Measurements from ENCODE around the gene AKR1C3.
"Not testable (repeated sequence)": the region's sequence is repeated elsewhere in the genome, so short reads cannot be mapped to it uniquely, and the experiment has no call there.

The AKR1C3 gene

GRCh38 chr10:5089865-5090264 is 4.3 kb upstream of the AKR1C3 start:
- DNase-seq, result peak; percentile 2

GRCh38 chr10:5090551-5090950 is 3.7 kb upstream of the AKR1C3 start:
- no peak for DNase-seq

GRCh38 chr10:5091196-5091595 is 3.0 kb upstream of the AKR1C3 start:
- no peak for DNase-seq

GRCh38 chr10:5092375-5092774 is 1.8 kb upstream of the AKR1C3 start:
- DNase-seq, result no peak

- DNase-seq, result no peak
These were observed 1.1 kb upstream of the AKR1C3 start for GRCh38 chr10:5092848-5093790.

GRCh38 chr10:5095687-5096086 is 1.5 kb downstream of the AKR1C3 start:
- DNase-seq, result no peak

GRCh38 chr10:5096108-5096507 is 1.9 kb downstream of the AKR1C3 start:
- DNase-seq, result no peak

GRCh38 chr10:5102479-5102878 is 8.3 kb downstream of the AKR1C3 start:
- DNase-seq, result not testable (repeated sequence)

- no peak for DNase-seq
These were observed 9.3 kb downstream of the AKR1C3 start for GRCh38 chr10:5103481-5103880.

GRCh38 chr10:5105626-5106025 is 11.4 kb downstream of the AKR1C3 start:
- DNase-seq, result no peak

GRCh38 chr10:5106553-5106952 is 12.3 kb downstream of the AKR1C3 start:
- no peak for DNase-seq

- DNase-seq, result no peak
These were observed 13.8 kb downstream of the AKR1C3 start for GRCh38 chr10:5107860-5108526.

- DNase-seq, result no peak
These were observed 14.6 kb downstream of the AKR1C3 start for GRCh38 chr10:5108658-5109416.

GRCh38 chr10:5109861-5110260 is 15.6 kb downstream of the AKR1C3 start:
- DNase-seq, result not testable (repeated sequence)

- no peak for DNase-seq
These were observed 22.4 kb downstream of the AKR1C3 start for GRCh38 chr10:5116621-5117020.

- DNase-seq, result no peak
These were observed 22.8 kb downstream of the AKR1C3 start for GRCh38 chr10:5117026-5117425.

- DNase-seq, result not testable (repeated sequence)
These were observed 25.8 kb downstream of the AKR1C3 start for GRCh38 chr10:5119997-5120396.

- DNase-seq, result no peak
These were observed 29.7 kb downstream of the AKR1C3 start for GRCh38 chr10:5123886-5124285.

- no peak for DNase-seq
These were observed 31.3 kb downstream of the AKR1C3 start for GRCh38 chr10:5125315-5126044.

GRCh38 chr10:5135581-5135980 is 41.4 kb downstream of the AKR1C3 start:
- DNase-seq, result no peak

- DNase-seq, result no peak
These were observed 42.4 kb downstream of the AKR1C3 start for GRCh38 chr10:5136468-5137087.

GRCh38 chr10:5137699-5138098 is 43.5 kb downstream of the AKR1C3 start:
- not testable (repeated sequence) for DNase-seq

Measured in central memory CD4-positive, alpha-beta T cell (primary cell).